Stimulated activated CD4-positive, alpha-beta T cell treated with anti-CD3 and anti-CD28 coated beads, Interleukin-4, amount 100 ng/mL, for 4 hours (primary cell): ENCODE measurements around the gene RBM10.
"Not testable (repeated sequence)": the region's sequence is repeated elsewhere in the genome, so short reads cannot be mapped to it uniquely, and the experiment has no call there.

Source experiments
- DNase-seq, 2 experiments: peaks; one replicate each; pipeline ENCODE4 v3.0.0-alpha.2; 2020

Gene RBM10

GRCh38 chrX:47144626-47145394 is at the start of gene RBM10, which contains the start of gene NDUFB11:
RBM10 (plus strand) TSS chrX:47145221; CDS start chrX:47147482, 2,261 bp downstream.
NDUFB11 (minus strand) TSS chrX:47144702; CDS start chrX:47144679, 23 bp downstream.
- peak; percentile 80 to 87 for DNase-seq

GRCh38 chrX:47097018-47097417 is 48.0 kb upstream of the RBM10 start:
- DNase-seq = no peak

GRCh38 chrX:47098338-47099094 is 46.5 kb upstream of the RBM10 start:
- no peak for DNase-seq

- DNase-seq = no peak
Observed at GRCh38 chrX:47101206-47101605, 43.8 kb upstream of the RBM10 start.

GRCh38 chrX:47110936-47111615 is 33.9 kb upstream of the RBM10 start:
- DNase-seq = not testable (repeated sequence)

- DNase-seq = no peak
Observed at GRCh38 chrX:47112316-47112954, 32.6 kb upstream of the RBM10 start.

GRCh38 chrX:47116551-47117110 is 28.4 kb upstream of the RBM10 start:
- DNase-seq = not testable (repeated sequence)

GRCh38 chrX:47124466-47124865 is 20.6 kb upstream of the RBM10 start:
- DNase-seq = not testable (repeated sequence)

GRCh38 chrX:47129157-47129898 is 15.7 kb upstream of the RBM10 start:
- peak; percentile 77 to 88 for DNase-seq

- no peak for DNase-seq
Observed at GRCh38 chrX:47129899-47130358, 15.1 kb upstream of the RBM10 start.

- no peak for DNase-seq
Observed at GRCh38 chrX:47133493-47133892, 11.5 kb upstream of the RBM10 start.

GRCh38 chrX:47135650-47136049 is 9.4 kb upstream of the RBM10 start:
- DNase-seq = not testable (repeated sequence)

GRCh38 chrX:47138171-47138570 is 6.8 kb upstream of the RBM10 start:
- DNase-seq = no peak

GRCh38 chrX:47143894-47144625 is 961 bp upstream of the RBM10 start:
- peak in 1 of 2 experiments; percentile 14 for DNase-seq

- no peak for DNase-seq
Observed at GRCh38 chrX:47145395-47146120, 537 bp downstream of the RBM10 start.

GRCh38 chrX:47146121-47146935 is 1.3 kb downstream of the RBM10 start:
- DNase-seq = no peak

GRCh38 chrX:47146936-47147859 is 2.2 kb downstream of the RBM10 start:
- no peak for DNase-seq

- DNase-seq = no peak
Observed at GRCh38 chrX:47148946-47149345, 3.9 kb downstream of the RBM10 start.
